K562 (cell line): Measurements from ENCODE around the gene LY6G6F. TPM values are rescaled to one million over a fixed set of nuclear protein-coding genes. Genes with fewer than 3 reads are reported as not detected.

ENCODE experiments used
- CBX5 ChIP-seq: IDR thresholded peaks from 2 replicates; pipeline ENCODE4 v1.6.1; 2014; ENCODE audit warnings: low read depth, borderline replicate concordance
- DPF2 ChIP-seq: fragments of 450-650 bp; IDR thresholded peaks from 2 replicates; pipeline ENCODE4 v1.6.1; 2016
- EGR1 ChIP-seq: fragments of 450-650 bp; conservative IDR thresholded peaks from 2 replicates; pipeline ENCODE4 v1.6.1; 2017; ENCODE audit warnings: mild to moderate bottlenecking
- ELK3 ChIP-seq: fragments of 450-650 bp; formaldehyde crosslinking; IDR thresholded peaks from 2 replicates; pipeline ENCODE4 v1.4.0; 2020; ENCODE audit warnings: mild to moderate bottlenecking
- GTF2B ChIP-seq: IDR thresholded peaks from 2 replicates; pipeline ENCODE4 v1.6.1; 2011; ENCODE audit not compliant: insufficient read length; ENCODE audit errors: extremely low read depth
- HOMEZ ChIP-seq: fragments of 250-450 bp; sonication (Bioruptor Pico); IDR thresholded peaks from 2 replicates; pipeline ENCODE4 v1.4.0; 2020; ENCODE audit warnings: mild to moderate bottlenecking, moderate library complexity
- LCOR ChIP-seq: sonication (generic); formaldehyde crosslinking; IDR thresholded peaks from 2 replicates; pipeline ENCODE4 v1.8.0; 2022; ENCODE audit warnings: mild to moderate bottlenecking, missing genetic modification reagents
- NRF1 ChIP-seq, 2 experiments: fragments of 450-650 bp; IDR thresholded peaks in 1 of 2; conservative IDR thresholded peaks in 1 of 2; 2 replicates each; pipeline ENCODE4 v1.6.1; 2014; ENCODE audit warnings: mild to moderate bottlenecking in 2 of 2
- PBX2 ChIP-seq, 2 experiments: IDR thresholded peaks in 1 of 2; conservative IDR thresholded peaks in 1 of 2; 2 replicates each; pipeline ENCODE4 v1.6.1; 2016; ENCODE audit warnings: low read depth in 2 of 2, mild to moderate bottlenecking in 1 of 2, missing compliant biosample characterization in 1 of 2, missing genetic modification characterization in 1 of 2, moderate library complexity in 1 of 2
- PHB ChIP-seq: fragments of 250-450 bp; sonication (Bioruptor Pico); IDR thresholded peaks from 2 replicates; pipeline ENCODE4 v1.5.0; 2021
- POLR3A ChIP-seq: IDR thresholded peaks from 2 replicates; pipeline ENCODE4 v1.6.1; 2011; ENCODE audit warnings: borderline replicate concordance, mild to moderate bottlenecking, moderate library complexity; ENCODE audit not compliant: insufficient read length, insufficient read depth; ENCODE audit errors: extremely low read depth
- RAD21 ChIP-seq, 2 experiments: fragments of 250-450 bp in 1 of 2; fragments of 450-650 bp in 1 of 2; sonication (Bioruptor Pico) in 1 of 2; formaldehyde crosslinking in 1 of 2; IDR thresholded peaks in 1 of 2; conservative IDR thresholded peaks in 1 of 2; 2 replicates each; pipeline versions ENCODE4 v1.4.0 to v1.8.0; 2020 to 2022; ENCODE audit warnings: mild to moderate bottlenecking in 2 of 2, moderate library complexity in 1 of 2
- RNF219 ChIP-seq: fragments of 250-450 bp; sonication (Bioruptor Pico); IDR thresholded peaks from 2 replicates; pipeline ENCODE4 v1.5.0; 2022; ENCODE audit warnings: mild to moderate bottlenecking
- SETDB1 ChIP-seq: IDR thresholded peaks from one replicate; pipeline ENCODE4 v1.6.1; 2012; ENCODE audit warnings: low read length, control low read depth, inconsistent platforms
- SOX6 ChIP-seq: fragments of 450-650 bp; IDR thresholded peaks from 2 replicates; pipeline ENCODE4 v1.6.1; 2014; ENCODE audit warnings: mild to moderate bottlenecking
- TAF15 ChIP-seq: fragments of 200-400 bp; formaldehyde crosslinking; IDR thresholded peaks from 2 replicates; pipeline ENCODE4 v1.6.1; 2017; ENCODE audit warnings: mild to moderate bottlenecking, low read depth, low read length, moderate library complexity
- ZNF175 ChIP-seq: fragments of 200-800 bp; sonication (Bioruptor generic); IDR thresholded peaks from 2 replicates; pipeline ENCODE4 v1.6.1; 2016; ENCODE audit warnings: low read depth, mild to moderate bottlenecking, missing genetic modification characterization, missing compliant biosample characterization
- ZNF77 ChIP-seq: fragments of 250-450 bp; sonication (Bioruptor Pico); IDR thresholded peaks from 2 replicates; pipeline ENCODE4 v1.5.0; 2020
- ZNF780A ChIP-seq: fragments of 250-450 bp; sonication (Bioruptor Pico); IDR thresholded peaks from 2 replicates; pipeline ENCODE4 v1.5.0; 2021; ENCODE audit warnings: mild to moderate bottlenecking
- polyA plus RNA-seq, 8 experiments: library from polyadenylated mRNA; depleted of rRNA in 4 of 8; stranded (reverse) in 5 of 8; unstranded in 3 of 8; fragments of >200 nt; fragmentation: Nextera tagmentation in 2 of 8; fragmentation: Illumina TruSeq in 1 of 8; extraction: Ambion mirVana in 2 of 8; extraction: Trizol in 1 of 8; gene quantifications; 2 replicates each; pipeline versions ENCODE4 v1.2.1 to v1.2.3, GENCODE V29; 2011 to 2014; ENCODE audit warnings: inconsistent platforms in 1 of 8, missing spikeins in 1 of 8
- total RNA-seq, 7 experiments: library from RNA; depleted of rRNA in 6 of 7; stranded (reverse); fragments of >200 nt in 6 of 7; fragmentation: Illumina TruSeq in 2 of 7; extraction: Trizol in 2 of 7; gene quantifications; 2 replicates each; pipeline versions ENCODE4 v1.2.1 to v1.2.3, GENCODE V29; 2011 to 2021; ENCODE audit warnings: low replicate concordance in 1 of 7

LY6G6F gene
- total and polyA plus RNA-seq, 9 of the 15 experiments (the other 6 are each of a cell fraction or from before 2014, with no cell fraction given), result 0.14 to 0.50 (median 0.28) TPM; not detected in 2

DNA sequence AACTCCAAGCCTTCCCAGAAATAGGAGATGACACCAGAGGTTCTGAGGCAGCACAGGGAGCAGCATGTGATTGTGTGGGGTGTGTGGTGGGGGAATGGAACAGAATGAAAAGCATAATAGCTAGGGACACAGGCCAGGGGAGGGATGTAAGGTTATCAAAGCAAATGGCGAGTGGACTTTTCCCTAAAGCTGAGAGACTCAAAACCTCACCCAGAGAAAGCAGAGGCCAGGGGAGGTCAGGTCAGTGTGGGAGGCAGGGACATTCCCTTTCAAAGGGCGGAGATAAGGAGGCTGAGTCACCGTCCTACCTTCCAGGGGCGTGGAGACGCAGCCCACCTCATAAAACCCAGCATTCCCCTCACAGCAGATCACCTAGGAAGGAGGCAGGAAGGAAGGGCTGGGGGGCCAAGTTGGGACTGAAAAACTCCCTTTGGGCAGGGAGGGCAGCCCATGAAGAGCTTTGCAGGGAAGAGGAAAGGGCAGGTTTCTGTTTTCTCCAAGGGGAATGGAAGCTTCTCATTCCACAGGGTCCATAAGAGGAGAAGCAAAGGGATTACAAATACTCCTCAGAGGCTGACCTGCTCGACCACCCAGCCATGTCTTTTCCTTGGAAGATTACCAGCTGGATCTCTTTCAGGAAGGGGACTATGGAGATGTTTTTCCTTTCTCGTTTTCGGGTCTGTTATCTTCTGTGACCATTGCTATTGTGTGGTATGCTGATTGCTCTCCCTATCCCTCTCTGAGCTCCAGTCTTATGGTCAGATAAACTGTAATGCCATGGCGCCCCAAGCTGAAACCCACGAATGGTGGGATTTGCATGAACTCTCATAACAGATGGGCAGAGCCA is 16.2 kb upstream of the LY6G6F start (continued):
- no peak for TF ChIP-seq PBX2 (CRISPR knock-in tag; IDR thresholded peaks at IDR 0.05; ENCODE audit: low read depth)
- TF ChIP-seq PBX2 (tag; conservative IDR thresholded peaks at IDR 0.05; ENCODE audit: low read depth), result 0 out of 2 replicates have a peak, but pooled peaks have one; percentile 28
- no peak for TF ChIP-seq ELK3
- no peak for TF ChIP-seq RNF219 (CRISPR knock-in tag)
- TF ChIP-seq LCOR (CRISPR knock-in tag), result peak; percentile 90
- no peak for TF ChIP-seq ZNF175 (CRISPR knock-in tag)
- TF ChIP-seq EGR1, result peak; percentile 95
- no peak for TF ChIP-seq HOMEZ
- TF ChIP-seq SOX6, result peak; percentile 86
- no peak for TF ChIP-seq POLR3A
- TF ChIP-seq SETDB1, result no peak
- TF ChIP-seq RAD21 (CRISPR knock-in tag; conservative IDR thresholded peaks at IDR 0.05 in 1 of 2, IDR thresholded peaks at IDR 0.05 in 1 of 2), result peak; percentile 34 to 44
- peak; percentile 100 for TF ChIP-seq DPF2
- peak in 1 of 2 experiments; percentile 23; a peak in 2 of 4 replicates for TF ChIP-seq NRF1 (conservative IDR thresholded peaks at IDR 0.05 in 1 of 2, IDR thresholded peaks at IDR 0.05 in 1 of 2)
- no peak for TF ChIP-seq CBX5
- TF ChIP-seq PHB, result no peak
- TF ChIP-seq TAF15, result no peak
- TF ChIP-seq ZNF780A, result peak; percentile 38; the same call in 1 of the 2 replicates
- no peak for TF ChIP-seq GTF2B
- TF ChIP-seq ZNF77 (CRISPR knock-in tag), result 0 out of 2 replicates have a peak, but pooled peaks have one; percentile 51
